Cardiac muscle cell (in vitro differentiated cells and primary cell): ENCODE measurements around the gene ADH5. TPM values are rescaled to one million over a fixed set of nuclear protein-coding genes. Genes with fewer than 3 reads are reported as not detected.
"Not testable (repeated sequence)": the region's sequence is repeated elsewhere in the genome, so short reads cannot be mapped to it uniquely, and the experiment has no call there.

ENCODE experiments used
- DNase-seq, 2 donors: peaks; one replicate each; pipeline versions ENCODE4 v3.0.0 to v3.0.0-alpha.2; 2010 to 2017; ENCODE audit warnings: low read depth in 1 of 2, low spot score in 1 of 2
- H3K27ac ChIP-seq: fragments of 200-600 bp; sonication (generic); 2 replicates; pipeline ENCODE4 v1.5.1; 2016
- H3K27me3 ChIP-seq: fragments of 200-600 bp; sonication (generic); 2 replicates; pipeline ENCODE4 v1.6.0; 2016; ENCODE audit warnings: control low read depth
- H3K36me3 ChIP-seq: fragments of 200-600 bp; sonication (generic); 2 replicates; pipeline ENCODE4 v1.5.1; 2016; ENCODE audit warnings: control low read depth
- H3K4me1 ChIP-seq: fragments of 200-600 bp; sonication (generic); 2 replicates; pipeline ENCODE4 v1.8.1; 2017; ENCODE audit warnings: low read depth, mild to moderate bottlenecking, mixed run types
- H3K4me3 ChIP-seq: fragments of 200-600 bp; sonication (generic); 2 replicates; pipeline ENCODE4 v1.5.1; 2016; ENCODE audit warnings: mild to moderate bottlenecking
- H3K9me3 ChIP-seq: fragments of 200-600 bp; sonication (generic); 2 replicates; pipeline ENCODE4 v1.5.1; 2017; ENCODE audit warnings: low read depth, mild to moderate bottlenecking, control low read depth
- CTCF ChIP-seq: IDR thresholded peaks from 2 replicates; pipeline ENCODE4 v1.5.1; 2012; ENCODE audit warnings: low read depth, mild to moderate bottlenecking, low read length
- polyA plus RNA-seq: library from polyadenylated mRNA; unstranded; fragments of >200 nt; fragmentation: Nextera tagmentation; extraction: Ambion mirVana; gene quantifications from 2 replicates; pipeline ENCODE4 v1.2.1, GENCODE V29; 2016
- total RNA-seq: library from RNA; depleted of rRNA; stranded (reverse); fragments of >200 nt; gene quantifications from 2 replicates; pipeline ENCODE4 v1.2.3, GENCODE V29; 2016

The ADH5 gene
- total and polyA plus RNA-seq, 2 experiments from 2014 or later: 148 to 177 TPM

- TF ChIP-seq CTCF: no peak
Measured at GRCh38 chr4:99126376-99126775, 37.8 kb upstream of the ADH5 start.

GRCh38 chr4:99121008-99121407, 32.4 kb upstream of the ADH5 start:
- no peak for TF ChIP-seq CTCF
- H3K4me1 ChIP-seq: no peaks in the 10 kb centered on the region
- no peaks in the 10 kb centered on the region for H3K36me3 ChIP-seq
- H3K27me3 ChIP-seq: no peaks in the 10 kb centered on the region
- DNase-seq: no peak
- H3K27ac ChIP-seq: no peak overlapping the region
- no peak overlapping the region for H3K4me3 ChIP-seq
- H3K9me3 ChIP-seq: no peaks in the 10 kb centered on the region

More at GRCh38 chr4:99126376-99126775, 37.8 kb upstream of the ADH5 start:
- Histone ChIP-seq H3K4me3 (no peak overlapping the region), H3K27me3 (no peaks in the 10 kb centered on the region), H3K4me1 (no peaks in the 10 kb centered on the region), H3K36me3 (no peaks in the 10 kb centered on the region), H3K27ac (no peak overlapping the region), H3K9me3 (no peaks in the 10 kb centered on the region)
- no peak for DNase-seq

DNA sequence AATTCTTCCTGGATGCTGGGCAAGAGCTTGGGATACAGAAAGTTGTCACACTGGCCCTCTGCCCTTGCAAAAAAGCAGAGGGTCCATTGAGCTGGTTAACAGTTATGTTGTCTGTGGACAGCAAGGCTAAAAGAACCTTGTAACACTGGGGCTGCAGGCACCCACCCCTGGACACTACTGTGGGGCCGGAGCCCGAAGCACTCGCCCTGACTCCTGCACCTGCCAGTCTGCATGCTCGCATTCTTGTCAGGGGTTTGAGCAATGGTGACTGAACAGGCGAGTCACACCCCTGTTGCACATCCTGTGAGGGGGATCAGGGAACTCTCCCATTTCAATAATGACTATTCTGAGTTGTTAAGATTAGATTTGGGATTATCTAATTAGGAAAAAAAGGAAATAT, 31.9 kb upstream of the ADH5 start:
- no peaks in the 10 kb centered on the region for H3K9me3 ChIP-seq
- no peak for DNase-seq
- TF ChIP-seq CTCF: no peak
- no peaks in the 10 kb centered on the region for H3K27me3 ChIP-seq
- H3K36me3 ChIP-seq: no peaks in the 10 kb centered on the region
- no peak overlapping the region for H3K4me3 ChIP-seq
- no peaks in the 10 kb centered on the region for H3K4me1 ChIP-seq
- no peak overlapping the region for H3K27ac ChIP-seq

DNA sequence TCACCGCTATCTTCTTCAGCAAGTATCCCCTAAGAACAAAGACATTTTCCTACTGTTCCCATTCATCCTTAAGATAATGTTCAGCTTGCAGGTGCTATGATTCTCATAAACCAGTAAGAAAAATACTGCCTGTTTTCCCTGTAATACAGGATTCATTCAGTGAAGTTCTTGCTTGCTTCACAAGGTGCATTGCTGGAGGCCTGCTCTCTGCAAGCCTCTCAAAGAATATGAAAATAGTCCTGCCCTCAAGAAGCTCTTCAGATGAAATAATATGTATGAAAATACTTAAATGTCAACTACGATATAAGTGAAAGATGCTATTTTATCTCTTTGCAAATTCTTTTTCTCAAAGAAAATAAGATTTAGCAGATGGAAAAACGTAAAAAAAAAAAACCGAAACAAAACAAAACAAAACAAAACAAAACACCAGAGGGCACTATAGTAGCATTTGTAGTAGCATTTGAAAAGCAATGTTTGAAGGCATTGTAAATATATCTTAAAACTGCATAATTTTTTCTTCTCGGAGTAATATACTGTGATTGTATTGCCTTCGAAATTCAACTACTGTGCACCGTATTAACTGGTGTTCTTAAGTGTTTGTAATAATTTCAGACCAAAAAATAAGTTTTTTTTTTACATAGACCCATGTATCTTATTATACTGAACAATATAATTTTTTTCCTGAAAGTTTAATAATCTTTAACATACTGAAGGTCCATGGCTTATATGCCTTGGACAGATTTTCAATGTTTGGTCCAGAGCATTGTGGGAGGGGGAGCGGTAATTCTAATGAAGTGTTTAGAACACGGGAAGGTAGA, 29.5 kb upstream of the ADH5 start:
- no peaks in the 10 kb centered on the region for H3K36me3 ChIP-seq
- no peak overlapping the region for H3K27ac ChIP-seq
- peak; percentile 40 for TF ChIP-seq CTCF
- no peaks in the 10 kb centered on the region for H3K27me3 ChIP-seq
- DNase-seq: peak in 1 of 2 donors; percentile 48
- no peaks in the 10 kb centered on the region for H3K9me3 ChIP-seq
- H3K4me1 ChIP-seq: no peaks in the 10 kb centered on the region
- no peak overlapping the region for H3K4me3 ChIP-seq

- H3K4me3 ChIP-seq, DNase-seq, H3K9me3 ChIP-seq, H3K36me3 ChIP-seq, H3K27me3 ChIP-seq, H3K4me1 ChIP-seq, H3K27ac ChIP-seq: not testable (repeated sequence)
Measured at GRCh38 chr4:99117122-99117841, 28.7 kb upstream of the ADH5 start.

- H3K4me3 ChIP-seq, H3K9me3 ChIP-seq, H3K4me1 ChIP-seq, H3K27ac ChIP-seq, DNase-seq, H3K36me3 ChIP-seq, H3K27me3 ChIP-seq: not testable (repeated sequence)
Measured at GRCh38 chr4:99109286-99109685, 20.7 kb upstream of the ADH5 start.
